GM23338 (cell line): ENCODE results near the gene SARS1. TPM values are rescaled to one million over a fixed set of nuclear protein-coding genes. Genes with fewer than 3 reads are reported as not detected.

ENCODE experiments used
- ATAC-seq: fragments of 200-7000 bp; cut with Tn5 transposase; 3 replicates; pipeline ENCODE4 v1.9.1; 2020
- DNase-seq: peaks from one replicate; pipeline ENCODE4 v3.0.0-alpha.2; 2015; ENCODE audit warnings: low spot score
- H2AFZ ChIP-seq: fragments of 200-600 bp; sonication (generic); 2 replicates; pipeline ENCODE4 v1.8.0; 2016; ENCODE audit warnings: antibody characterized with exemption, mild to moderate bottlenecking, moderate library complexity
- H3F3A ChIP-seq: fragments of 200-600 bp; sonication (generic); replicated peaks from 2 replicates; pipeline ENCODE4 v1.8.0; 2017; ENCODE audit warnings: antibody characterized with exemption, mixed run types, low read depth
- H3K27ac ChIP-seq: fragments of 200-600 bp; sonication (generic); 2 replicates; pipeline ENCODE4 v1.6.1; 2016; ENCODE audit warnings: low read depth
- H3K27me3 ChIP-seq: fragments of 200-600 bp; sonication (generic); 2 replicates; pipeline ENCODE4 v1.8.0; 2016; ENCODE audit warnings: mild to moderate bottlenecking, mixed run types, moderate library complexity; ENCODE audit not compliant: insufficient read depth
- H3K36me3 ChIP-seq: fragments of 200-600 bp; sonication (generic); 2 replicates; pipeline ENCODE4 v1.8.0; 2016; ENCODE audit warnings: mild to moderate bottlenecking; ENCODE audit not compliant: insufficient read depth
- H3K4me1 ChIP-seq: fragments of 200-600 bp; sonication (generic); 2 replicates; pipeline ENCODE4 v1.8.0; 2016; ENCODE audit warnings: mild to moderate bottlenecking, moderate library complexity; ENCODE audit not compliant: insufficient read depth
- H3K4me2 ChIP-seq: fragments of 200-600 bp; sonication (generic); 2 replicates; pipeline ENCODE4 v1.7.1; 2017; ENCODE audit warnings: mixed run types
- H3K4me3 ChIP-seq: fragments of 200-600 bp; sonication (generic); 2 replicates; pipeline ENCODE4 v1.6.1; 2016; ENCODE audit warnings: mixed run types
- H3K79me2 ChIP-seq: fragments of 200-600 bp; sonication (generic); replicated peaks from 2 replicates; pipeline ENCODE4 v1.8.0; 2017; ENCODE audit warnings: mild to moderate bottlenecking; ENCODE audit not compliant: insufficient read depth
- H3K9me2 ChIP-seq: fragments of 200-600 bp; sonication (generic); 2 replicates; pipeline ENCODE4 v1.8.0; 2017; ENCODE audit not compliant: insufficient read depth
- H4K20me1 ChIP-seq: fragments of 200-600 bp; sonication (generic); replicated peaks from 2 replicates; pipeline ENCODE4 v1.8.0; 2017; ENCODE audit warnings: mild to moderate bottlenecking; ENCODE audit not compliant: insufficient read depth
- H3K27ac Mint-ChIP-seq: 2 replicates; pipeline ENCODE4 v1.8.0; 2020; ENCODE audit warnings: inconsistent platforms, mild to moderate bottlenecking, moderate library complexity, mixed read lengths
- H3K27me3 Mint-ChIP-seq: 3 replicates; pipeline ENCODE4 v1.8.0; 2022; ENCODE audit warnings: low read depth, mild to moderate bottlenecking, moderate library complexity, mixed read lengths, inconsistent platforms; ENCODE audit not compliant: insufficient read depth, poor library complexity
- H3K36me3 Mint-ChIP-seq: 3 replicates; pipeline ENCODE4 v1.8.0; 2021; ENCODE audit warnings: low read depth, mild to moderate bottlenecking, inconsistent platforms, moderate library complexity, mixed read lengths
- H3K4me1 Mint-ChIP-seq: 3 replicates; pipeline ENCODE4 v1.8.0; 2020; ENCODE audit warnings: mild to moderate bottlenecking, inconsistent platforms, mixed read lengths
- H3K4me3 Mint-ChIP-seq: 3 replicates; pipeline ENCODE4 v1.8.0; 2021; ENCODE audit warnings: moderate library complexity, mild to moderate bottlenecking, inconsistent platforms, mixed read lengths
- H3K9me3 Mint-ChIP-seq: 3 replicates; pipeline ENCODE4 v1.8.0; 2020; ENCODE audit warnings: moderate library complexity, mild to moderate bottlenecking, inconsistent platforms, mixed read lengths
- CREB1 ChIP-seq: fragments of 250-450 bp; sonication (Bioruptor Pico); IDR thresholded peaks from 2 replicates; pipeline ENCODE4 v1.5.0; 2020; ENCODE audit warnings: low read depth, mild to moderate bottlenecking, moderate library complexity
- ETS1 ChIP-seq: IDR thresholded peaks from 2 replicates; pipeline ENCODE4 v1.6.1; 2016; ENCODE audit warnings: antibody characterized with exemption
- EZH2 ChIP-seq: fragments of 200-600 bp; sonication (generic); IDR thresholded peaks from one replicate; pipeline ENCODE4 v1.8.0; 2017; ENCODE audit warnings: antibody characterized with exemption, mild to moderate bottlenecking, low read depth; ENCODE audit not compliant: unreplicated experiment
- JUNB ChIP-seq: IDR thresholded peaks from one replicate; pipeline ENCODE4 v1.6.1; 2016; ENCODE audit warnings: antibody characterized with exemption; ENCODE audit not compliant: unreplicated experiment
- POLR2AphosphoS5 ChIP-seq: IDR thresholded peaks from 2 replicates; pipeline ENCODE4 v1.6.1; 2016; ENCODE audit warnings: antibody characterized with exemption, low read depth
- ZNF114 ChIP-seq: fragments of 250-450 bp; sonication (Bioruptor Pico); IDR thresholded peaks from 2 replicates; pipeline ENCODE4 v1.5.0; 2020; ENCODE audit warnings: mild to moderate bottlenecking, moderate library complexity
- ZNF462 ChIP-seq: fragments of 250-450 bp; sonication (Bioruptor Pico); IDR thresholded peaks from 2 replicates; pipeline ENCODE4 v1.5.0; 2020; ENCODE audit warnings: mild to moderate bottlenecking, moderate library complexity
- long read RNA-seq: library from polyadenylated mRNA; unstranded; transcript quantifications from one replicate; pipeline ENCODE4 v2.0.0, GENCODE V29; 2020; ENCODE audit not compliant: unreplicated experiment
- polyA plus RNA-seq: library from polyadenylated mRNA; unstranded; fragments of >200 nt; fragmentation: Nextera tagmentation; extraction: Ambion mirVana; gene quantifications from 2 replicates; pipeline ENCODE4 v1.2.1, GENCODE V29; 2016
- total RNA-seq: library from RNA; depleted of rRNA; stranded (reverse); fragments of >200 nt; shearing (Covaris generic); gene quantifications from 2 replicates; pipeline ENCODE4 v1.2.3, GENCODE V29; 2014; rRNA removed

Gene SARS1
- 166 and 168 TPM in 2 replicates for total RNA-seq
- 125 and 141 TPM in 2 replicates for polyA plus RNA-seq
- long read RNA-seq, transcript SARS-202 (12 exons, 1,882 nt): minor isoform, 6 of 312 reads
- long read RNA-seq, transcript SARS-201 (11 exons, 1,852 nt): major isoform, 262 of 312 reads
- long read RNA-seq, transcript SARS-206 (2 exons, 804 nt): minor isoform, 5 of 312 reads
- long read RNA-seq, partial matches to known transcripts: 10 of 312 reads
- long read RNA-seq, other reads (novel, unspliced or antisense): 29 of 312 reads

- Mint-ChIP-seq H3K4me1 (peaks cover 19% of the 10 kb centered on the region), H3K9me3 (peaks cover 4% of the 10 kb centered on the region; the same call in 1 of the 3 replicates), H3K27ac (peak within 1 kb of the TSS; percentile 95), H3K4me3 (peak within 1 kb of the TSS; percentile 88), H3K27me3 (peaks cover 2% of the 10 kb centered on the region), H3K36me3 (peaks cover 38% of the 10 kb centered on the region)
- Histone ChIP-seq H3F3A (0 out of 2 replicates have a peak, but pooled peaks cover 3% of the 10 kb centered on the region), H3K4me1 (peaks cover 13% of the 10 kb centered on the region), H3K79me2 (peaks cover 49% of the 10 kb centered on the region), H3K9me2 (no peaks in the 10 kb centered on the region), H3K36me3 (no peaks in the 10 kb centered on the region), H3K4me3 (peak within 1 kb of the TSS; percentile 78), H3K27me3 (no peaks in the 10 kb centered on the region), H3K4me2 (peak within 1 kb of the TSS; percentile 86), H2AFZ (peak within 1 kb of the TSS; percentile 85; the same call in 1 of the 2 replicates), H4K20me1 (peaks cover 12% of the 10 kb centered on the region), H3K27ac (peak within 1 kb of the TSS; percentile 83; the same call in 1 of the 2 replicates)
- TF ChIP-seq JUNB (no peak), ETS1 (no peak), POLR2AphosphoS5 (peak; percentile 94), CREB1 (CRISPR knock-in tag) (no peak), ZNF114 (CRISPR knock-in tag) (no peak), EZH2 (no peak), ZNF462 (CRISPR knock-in tag) (no peak)
- peak; percentile 94 for DNase-seq
- ATAC-seq: peak; percentile 93
These were observed at the start of gene SARS1 for GRCh38 chr1:109213824-109214693. Gene SARS1, plus strand, starts transcription at chr1:109213918. Its CDS starts 75 bp downstream, at chr1:109213993.
